A172 (cell line): ENCODE results near the gene SLIT3. TPM values are rescaled to one million over a fixed set of nuclear protein-coding genes. Genes with fewer than 3 reads are reported as not detected.

ENCODE experiments used
- DNase-seq: peaks from one replicate; pipeline ENCODE4 v3.0.0-alpha.2; 2015; ENCODE audit warnings: low spot score
- total RNA-seq: library from RNA; depleted of rRNA; stranded (reverse); fragments of >200 nt; shearing (Covaris generic); gene quantifications from 2 replicates; pipeline ENCODE4 v1.2.3, GENCODE V29; 2014

Gene SLIT3
- total RNA-seq, 1 experiment from 2014 or later, result 0.12 TPM

DNA sequence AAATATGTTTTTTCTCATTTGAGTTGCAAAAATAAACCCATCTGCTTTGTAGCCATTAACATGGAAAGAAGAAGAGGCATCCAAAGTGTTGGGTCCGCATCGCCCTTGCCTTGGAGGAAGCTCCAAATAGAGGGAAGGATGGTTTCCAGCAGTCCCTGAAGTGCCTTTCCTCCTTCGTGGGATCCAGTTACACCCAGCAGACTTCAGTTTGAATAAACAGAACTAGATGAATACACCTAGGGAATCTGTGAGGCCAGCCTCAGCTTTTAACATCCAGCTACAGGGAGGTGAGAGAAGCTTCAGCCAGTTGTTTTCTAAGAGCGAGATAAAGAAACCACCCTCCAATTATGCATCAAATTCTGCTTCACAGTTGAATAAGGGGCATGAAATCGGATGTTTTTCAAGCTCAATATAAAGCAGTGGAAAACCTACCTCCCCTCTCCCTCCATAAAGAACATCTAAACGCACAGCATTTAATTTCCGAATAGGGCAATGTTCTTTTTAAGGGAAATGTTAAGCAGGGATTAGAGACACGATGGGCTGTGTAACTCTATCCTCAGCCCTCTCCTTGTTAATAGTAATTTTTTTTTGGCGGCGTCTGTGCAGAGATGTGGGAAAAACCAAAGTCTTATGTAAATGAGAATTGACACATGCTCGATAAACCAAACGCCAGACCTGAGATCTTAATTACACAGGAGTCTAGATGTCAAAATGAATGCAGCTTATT, 264.7 kb downstream of the SLIT3 start:
- DNase-seq, result no peak

DNA sequence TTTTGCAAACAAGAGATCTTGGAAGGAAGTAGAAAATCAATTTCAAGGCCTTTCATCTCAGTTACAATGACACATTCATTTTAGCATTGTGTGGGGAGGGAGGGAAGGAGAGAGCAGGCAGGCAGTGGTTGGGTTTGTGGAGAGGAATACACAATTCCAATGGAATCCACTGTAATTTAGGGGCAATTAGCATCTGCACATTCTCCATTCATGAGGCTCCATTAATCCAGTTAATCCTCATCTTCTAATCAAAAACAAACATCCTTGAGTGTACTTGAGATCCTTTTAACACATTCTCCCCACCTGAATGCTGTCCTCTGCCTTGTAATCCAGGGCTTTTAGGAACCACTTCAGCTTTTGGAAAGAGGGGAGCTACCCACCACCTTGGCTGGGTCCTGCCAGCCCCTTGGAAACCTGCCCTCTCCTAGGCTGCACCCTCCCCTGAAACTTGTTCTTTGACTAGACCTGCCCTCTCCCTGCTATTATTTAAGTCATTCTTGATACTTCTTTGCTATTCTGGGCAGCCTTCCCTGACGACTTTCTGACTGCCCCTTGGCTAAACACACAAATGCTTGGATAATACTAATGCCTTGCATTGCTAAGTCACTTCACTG, 271.2 kb downstream of the SLIT3 start:
- DNase-seq, result no peak

DNA sequence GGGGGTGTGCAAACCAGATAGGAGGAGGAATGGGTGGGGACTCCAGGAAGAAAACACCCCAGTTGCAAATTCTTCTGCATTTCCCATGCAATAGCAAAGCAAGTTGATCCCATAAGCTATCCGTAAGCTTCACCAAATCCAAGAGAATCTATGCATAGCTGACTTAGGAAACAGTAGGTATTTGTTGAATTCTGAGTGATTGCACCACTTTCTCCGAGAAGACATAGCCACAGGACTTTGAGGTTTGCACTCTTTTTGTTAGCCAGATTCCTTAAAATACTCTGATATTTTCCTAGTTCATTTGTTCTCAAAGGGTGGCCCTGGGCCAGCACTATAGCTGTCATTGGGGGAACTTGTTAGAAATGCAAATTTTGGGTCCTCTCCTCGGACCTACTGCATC, 271.9 kb downstream of the SLIT3 start:
- no peak for DNase-seq

DNA sequence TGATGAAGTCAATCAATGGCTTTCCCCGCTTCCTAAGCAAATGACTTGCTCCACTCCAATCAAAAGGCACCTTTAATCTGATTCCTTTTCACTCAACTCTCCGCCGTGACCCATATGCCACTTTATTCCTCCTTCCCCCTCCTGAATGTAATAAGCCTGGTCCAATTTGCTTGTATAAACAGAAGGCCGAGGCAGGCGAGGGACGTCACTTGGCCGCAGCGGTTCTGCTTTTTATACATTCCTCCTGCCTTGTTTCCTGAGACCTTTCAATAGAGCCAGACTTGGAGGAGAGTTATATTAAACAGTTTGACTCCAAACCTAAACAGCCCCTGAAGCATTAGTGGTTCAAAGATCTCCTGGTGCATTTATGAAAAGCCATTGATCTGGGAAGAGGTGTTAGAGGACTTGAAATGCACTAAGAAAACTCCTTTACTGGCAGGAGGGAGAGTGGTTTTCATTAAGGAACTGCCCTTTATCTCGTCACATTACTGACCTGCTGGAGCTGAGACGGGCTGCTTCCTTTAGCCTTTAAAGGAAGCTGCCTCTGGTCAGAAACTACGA, 273.4 kb downstream of the SLIT3 start:
- no peak for DNase-seq

DNA sequence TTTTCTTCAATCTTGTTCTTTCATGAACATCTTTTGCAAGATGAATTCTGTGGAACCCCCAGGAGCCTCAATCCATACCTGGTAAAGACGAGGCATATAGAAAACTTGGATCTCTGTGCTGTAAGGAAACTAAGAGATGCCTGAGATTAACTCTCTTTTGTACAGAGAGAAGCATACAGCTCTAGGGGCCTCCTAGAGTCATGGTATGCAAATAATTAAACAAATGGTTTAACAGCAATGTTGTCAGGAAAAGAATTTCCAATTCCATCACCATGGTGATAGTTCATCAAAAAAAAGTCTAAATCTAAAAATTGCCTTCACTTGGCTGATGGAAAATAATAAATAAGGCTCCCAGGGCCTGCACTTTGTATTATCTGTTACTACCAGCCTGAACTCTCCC, 275.4 kb downstream of the SLIT3 start:
- no peak for DNase-seq

DNA sequence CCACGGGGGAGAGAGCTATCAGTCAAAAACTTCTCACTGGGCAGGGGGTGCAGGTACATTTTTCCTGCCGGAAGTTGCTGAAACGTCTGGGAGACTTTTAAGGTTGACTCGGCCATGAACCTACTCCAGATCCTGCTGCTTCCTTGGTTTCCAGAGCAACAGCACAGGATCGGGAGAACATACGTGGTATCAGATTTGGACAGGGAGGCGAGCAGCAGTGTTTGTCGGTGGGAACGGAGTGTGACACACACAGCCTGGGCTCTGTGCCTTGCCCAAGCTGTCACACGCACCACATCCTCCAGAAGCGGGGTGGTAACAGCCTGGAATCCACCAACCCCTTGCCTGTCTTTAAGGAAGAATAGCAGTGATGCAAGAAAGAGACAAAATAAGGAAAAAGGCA, 276.5 kb downstream of the SLIT3 start:
- DNase-seq, result no peak

DNA sequence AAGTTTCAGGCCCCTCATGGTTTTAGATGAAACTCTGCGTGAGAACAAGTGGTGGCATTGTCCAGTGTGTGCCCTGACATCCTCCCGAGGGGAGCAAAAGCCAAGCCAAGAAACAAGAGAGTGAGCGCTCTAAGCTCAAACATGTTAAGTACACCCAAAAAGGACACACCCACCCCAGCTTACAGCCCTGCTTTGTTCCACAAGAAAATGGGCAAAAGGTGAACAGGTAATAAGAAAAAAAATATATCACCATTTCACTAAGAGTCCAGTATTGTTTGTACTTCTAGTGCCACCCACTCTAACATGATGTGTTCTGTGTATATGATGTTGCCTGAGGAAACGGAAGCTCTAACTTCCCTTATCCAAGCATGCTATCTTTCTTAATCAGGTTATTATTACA, 278.2 kb downstream of the SLIT3 start:
- no peak for DNase-seq

DNA sequence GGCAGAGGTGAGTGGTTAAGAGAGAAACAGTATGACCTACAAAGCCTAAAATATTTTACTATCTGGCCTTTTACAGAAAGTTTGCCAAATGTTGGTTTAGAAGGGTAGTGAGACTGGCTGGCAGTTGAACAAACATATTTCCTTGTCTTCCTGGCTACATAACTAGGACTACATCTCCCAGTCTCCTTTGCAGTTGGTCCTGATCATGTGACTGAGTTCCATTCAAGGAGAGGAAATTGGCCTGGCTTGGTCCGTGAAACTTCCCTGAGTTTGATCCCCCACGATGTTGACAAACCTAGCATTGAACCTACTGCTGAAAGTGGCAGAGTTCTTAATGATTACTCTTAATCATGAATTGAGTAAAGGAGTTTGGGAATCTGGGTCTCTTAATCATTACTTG, 280.8 kb downstream of the SLIT3 start:
- DNase-seq, result no peak

DNA sequence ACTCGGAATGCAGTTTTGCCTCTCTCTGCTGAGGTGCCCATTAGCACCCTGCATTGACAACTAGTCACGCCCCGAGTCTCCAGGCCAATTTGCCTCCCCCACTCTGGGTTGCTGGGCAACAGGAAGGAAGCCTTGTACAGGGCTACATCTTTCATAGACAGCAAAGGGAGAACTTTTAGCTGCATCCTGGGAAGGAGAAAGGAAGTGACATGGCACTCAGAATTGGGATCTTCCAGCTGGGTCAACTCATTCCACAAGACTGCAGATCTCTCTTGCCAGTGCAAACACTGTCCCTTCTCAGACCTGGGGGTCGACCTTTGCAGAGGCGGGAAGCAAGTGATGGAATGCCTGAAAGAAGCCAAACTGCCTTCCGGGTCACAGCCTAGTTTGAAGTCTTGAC, 282.0 kb downstream of the SLIT3 start:
- DNase-seq, result no peak

DNA sequence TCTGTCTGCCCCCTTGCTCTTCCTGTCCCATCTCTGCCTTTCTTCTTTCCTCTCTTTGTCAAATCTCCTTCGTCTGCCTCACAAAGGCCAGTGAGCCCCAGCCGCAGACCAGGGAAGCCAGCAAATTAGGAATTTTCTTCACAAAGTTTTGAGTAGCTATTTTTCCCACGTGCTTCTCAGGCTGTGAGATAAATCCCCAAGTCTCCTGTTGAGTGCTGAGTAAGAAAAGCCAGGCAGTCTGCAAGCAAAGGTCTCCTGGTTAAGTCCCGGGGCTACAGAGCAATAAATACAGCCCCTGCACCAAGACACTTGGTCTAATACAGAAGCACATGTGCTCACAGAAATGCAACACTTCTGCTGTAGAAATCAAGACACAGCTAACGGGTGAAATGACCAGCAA, 284.9 kb downstream of the SLIT3 start:
- DNase-seq, result no peak

DNA sequence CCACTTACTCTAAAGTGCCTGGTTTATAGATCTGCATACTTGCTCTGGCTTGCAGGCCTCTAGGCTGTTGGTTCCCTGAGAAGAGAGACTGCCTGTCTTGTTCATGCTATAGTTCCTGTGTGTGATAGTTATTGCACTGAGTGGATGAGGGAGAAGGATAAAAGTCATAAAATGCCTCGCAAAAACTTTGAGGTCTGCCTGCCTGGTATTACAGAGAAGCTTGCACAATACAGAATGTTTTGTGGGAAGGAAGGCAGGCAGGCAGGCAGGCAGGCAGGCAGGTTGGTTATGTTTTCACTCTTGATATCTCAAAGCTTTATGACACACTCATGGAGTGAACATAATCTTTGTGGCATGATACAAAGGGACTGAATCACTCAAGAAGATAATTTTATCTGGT, 287.1 kb downstream of the SLIT3 start:
- no peak for DNase-seq

DNA sequence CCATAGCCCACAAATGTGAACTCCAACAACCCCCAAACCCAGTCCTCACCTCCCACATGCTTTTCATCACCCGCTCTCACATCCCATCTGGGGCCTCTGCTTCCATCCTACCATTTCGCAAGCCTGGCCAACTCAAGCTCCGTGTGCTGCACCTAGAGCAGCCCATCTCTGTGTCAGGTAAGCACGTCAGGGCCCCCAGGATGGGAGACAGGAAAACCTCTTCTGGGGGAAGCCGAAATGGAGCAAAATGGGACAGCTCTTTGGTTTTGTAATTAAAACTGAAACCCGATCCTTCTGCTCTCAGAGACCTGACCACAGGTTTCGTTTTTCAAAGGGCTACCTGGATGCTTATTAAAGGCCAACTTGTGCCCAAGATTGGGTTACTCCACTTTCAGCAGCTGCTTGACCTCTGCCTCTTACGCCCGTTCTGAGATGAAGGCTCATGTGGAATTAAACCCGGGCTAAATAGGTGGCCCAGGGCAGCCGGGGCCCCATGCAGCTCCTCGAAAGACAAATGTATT, 287.7 kb downstream of the SLIT3 start:
- DNase-seq, result no peak

DNA sequence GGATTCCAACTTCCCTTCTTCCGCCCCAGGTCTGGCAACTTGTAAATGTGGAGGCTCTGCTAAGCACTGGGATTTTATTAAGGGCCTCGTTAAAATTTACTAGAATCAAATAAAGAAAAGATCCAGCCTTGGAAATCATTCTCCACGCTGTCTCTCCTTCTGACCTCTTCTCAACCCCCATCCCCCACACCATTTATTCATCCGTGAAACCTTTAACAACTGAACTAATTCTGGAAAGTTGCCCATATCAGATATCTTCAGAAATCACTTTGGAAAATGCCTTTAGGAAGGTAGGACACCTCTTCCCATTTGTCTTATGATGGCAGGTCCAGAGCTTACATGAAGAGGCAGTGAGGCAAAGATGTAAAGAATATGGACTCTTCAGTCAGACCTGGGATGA, 288.5 kb downstream of the SLIT3 start:
- DNase-seq, result no peak

DNA sequence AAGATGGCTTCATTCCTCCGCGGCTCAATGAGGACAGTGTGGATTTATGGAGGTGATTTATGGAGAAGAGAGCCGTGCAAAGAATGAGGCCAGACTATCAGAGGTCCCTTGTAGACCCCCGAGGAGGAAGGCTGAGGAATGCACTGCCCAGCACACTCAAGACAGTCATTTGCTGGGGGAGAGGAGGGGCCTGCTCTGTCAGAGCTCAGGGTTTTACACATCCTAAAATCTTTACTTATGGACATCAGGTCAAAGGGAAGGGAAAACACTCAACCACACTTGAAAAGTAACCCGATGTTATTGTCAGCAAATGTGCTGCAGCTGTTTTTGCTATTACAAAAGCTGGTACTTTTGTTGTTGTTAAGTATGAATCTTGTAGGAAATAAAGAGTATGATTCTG, 289.5 kb downstream of the SLIT3 start:
- no peak for DNase-seq

DNA sequence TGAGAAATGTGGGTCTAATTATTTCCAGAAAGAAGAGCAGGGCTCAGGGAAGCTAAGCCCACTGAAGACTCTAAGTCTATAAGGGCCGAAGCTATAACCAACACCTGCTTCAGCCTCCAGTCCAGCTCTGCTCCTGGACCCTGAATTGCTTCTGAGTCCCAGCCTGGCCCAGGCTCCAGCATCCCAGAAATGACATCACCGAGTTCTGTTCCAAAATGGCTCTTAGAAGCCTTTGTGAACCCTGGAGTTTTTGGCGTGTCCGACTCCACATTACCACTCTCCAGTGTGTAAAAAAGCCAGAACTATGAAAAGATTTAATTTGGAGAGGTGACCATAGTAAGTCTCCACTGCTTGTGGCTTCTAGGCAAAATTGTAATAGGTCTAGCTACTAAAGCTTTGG, 289.9 kb downstream of the SLIT3 start:
- DNase-seq, result no peak

DNA sequence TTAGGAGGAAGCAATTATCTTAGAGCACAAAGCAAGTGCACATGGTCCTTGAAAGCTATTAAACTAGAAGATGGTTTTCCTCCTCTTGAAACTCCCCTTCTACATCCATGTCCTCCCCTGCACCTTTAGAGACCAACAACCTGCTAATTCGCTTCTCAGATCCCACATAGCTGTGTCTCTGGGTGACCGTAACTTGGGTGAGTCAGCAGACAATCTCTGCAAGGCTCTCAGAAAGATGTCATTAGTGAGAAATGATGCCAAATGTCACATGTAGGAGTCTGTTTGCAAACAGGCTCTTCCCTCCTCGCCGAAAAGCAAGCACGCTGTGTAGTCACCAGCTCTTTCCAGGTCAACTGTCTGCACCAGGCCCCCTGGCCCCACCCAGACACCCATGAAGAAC, 291.8 kb downstream of the SLIT3 start:
- peak; percentile 51 for DNase-seq

DNA sequence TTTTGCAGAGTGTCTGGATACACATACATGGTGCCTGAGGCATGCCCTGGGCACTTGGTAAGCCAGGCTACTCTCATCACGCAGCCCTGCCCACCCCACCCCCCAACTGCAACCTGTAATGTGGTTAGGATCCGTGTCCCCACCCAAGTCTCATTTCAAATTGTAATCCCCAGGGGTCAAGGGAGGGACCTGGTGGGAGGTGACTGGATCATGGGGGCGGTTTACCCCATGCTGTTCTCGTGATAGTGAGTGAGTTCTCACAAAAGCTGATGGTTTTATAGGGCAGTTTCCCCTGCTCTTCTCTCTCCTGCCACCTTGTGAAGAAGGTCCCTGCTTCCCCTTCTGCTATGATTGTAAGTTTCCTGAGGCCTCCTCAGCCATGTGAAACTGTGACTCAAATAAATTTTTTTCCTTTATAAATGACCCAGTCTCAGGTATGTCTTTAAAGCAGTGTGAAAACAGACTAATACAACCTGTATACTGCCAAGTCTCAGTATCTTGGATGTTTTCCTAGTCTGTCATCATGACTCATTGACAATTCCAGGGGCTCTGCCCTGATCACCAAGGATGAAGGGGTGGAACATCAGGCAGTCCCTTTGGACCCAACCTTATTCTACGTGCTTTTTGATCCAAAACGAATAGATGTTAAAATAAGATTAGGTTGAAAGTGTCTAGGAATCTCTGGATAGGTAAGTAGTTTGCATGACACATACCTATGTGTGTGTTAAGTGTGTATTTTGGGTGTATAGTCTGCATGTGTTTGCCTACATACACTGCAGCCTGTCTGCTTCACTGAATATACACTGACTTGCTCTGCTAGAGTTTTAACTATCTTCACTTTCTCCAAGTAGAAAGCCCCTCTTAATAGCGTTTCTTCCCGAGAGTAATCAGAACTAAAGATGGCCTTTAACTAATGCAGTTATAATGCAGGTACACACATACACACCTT, 293.8 kb downstream of the SLIT3 start:
- peak; percentile 69 for DNase-seq

DNA sequence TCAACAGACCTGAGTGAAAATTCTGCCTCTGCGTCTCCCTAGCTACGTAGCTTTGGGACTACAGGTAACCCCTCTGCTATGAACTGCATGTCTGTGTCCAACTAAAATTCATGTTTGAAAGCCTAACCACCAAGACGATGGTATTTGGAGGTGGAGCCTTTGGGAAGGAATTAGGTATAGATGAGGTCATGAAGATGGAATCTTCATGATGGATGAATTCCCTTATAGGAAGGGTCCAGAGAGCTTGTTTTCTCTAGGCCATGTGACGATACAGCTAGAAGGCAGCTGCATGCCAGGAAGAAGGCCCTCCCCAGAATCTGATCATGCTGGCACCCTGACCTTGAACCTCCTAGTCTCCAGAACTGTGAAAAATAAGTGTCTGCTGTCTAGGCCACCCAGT, 296.4 kb downstream of the SLIT3 start:
- DNase-seq, result no peak

DNA sequence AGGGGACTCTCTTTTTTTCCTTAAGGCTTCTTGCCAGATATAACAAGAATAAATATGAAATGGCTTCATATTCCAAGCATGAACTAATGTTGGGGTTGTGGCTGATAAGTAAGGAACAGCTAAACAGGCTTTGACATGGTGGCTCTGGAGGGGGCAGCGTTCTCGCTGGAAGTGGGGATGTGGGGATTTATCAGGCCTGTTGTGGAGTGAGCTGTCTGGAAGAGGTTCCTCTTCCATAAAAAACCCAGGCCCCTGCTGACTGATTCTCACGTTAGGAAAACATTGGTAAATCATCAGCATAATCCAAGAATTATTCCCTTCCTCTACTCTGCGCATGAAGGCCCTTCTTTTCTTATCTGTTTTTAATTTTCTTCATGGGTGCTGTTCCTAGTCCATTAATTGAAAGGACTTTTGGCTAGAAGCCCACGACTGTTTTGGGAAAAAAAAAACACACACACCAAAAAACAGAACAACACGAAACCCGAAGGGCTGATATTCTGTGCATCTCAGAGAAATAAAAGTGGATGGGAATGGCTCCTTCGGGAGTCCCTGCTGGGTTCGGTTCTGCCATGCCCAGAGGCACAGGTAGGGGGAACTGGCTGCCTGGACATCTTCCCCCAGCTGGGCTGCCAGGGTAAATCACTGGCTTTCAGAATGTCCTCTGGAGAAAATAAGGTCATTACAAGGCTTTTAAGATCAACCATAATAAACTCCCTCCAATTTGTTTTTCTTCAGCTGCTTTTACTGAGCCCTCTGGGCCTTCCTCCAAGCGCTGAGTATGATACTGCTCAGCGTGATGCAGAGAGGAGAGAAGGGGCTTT, 297.0 kb downstream of the SLIT3 start:
- DNase-seq, result no peak

DNA sequence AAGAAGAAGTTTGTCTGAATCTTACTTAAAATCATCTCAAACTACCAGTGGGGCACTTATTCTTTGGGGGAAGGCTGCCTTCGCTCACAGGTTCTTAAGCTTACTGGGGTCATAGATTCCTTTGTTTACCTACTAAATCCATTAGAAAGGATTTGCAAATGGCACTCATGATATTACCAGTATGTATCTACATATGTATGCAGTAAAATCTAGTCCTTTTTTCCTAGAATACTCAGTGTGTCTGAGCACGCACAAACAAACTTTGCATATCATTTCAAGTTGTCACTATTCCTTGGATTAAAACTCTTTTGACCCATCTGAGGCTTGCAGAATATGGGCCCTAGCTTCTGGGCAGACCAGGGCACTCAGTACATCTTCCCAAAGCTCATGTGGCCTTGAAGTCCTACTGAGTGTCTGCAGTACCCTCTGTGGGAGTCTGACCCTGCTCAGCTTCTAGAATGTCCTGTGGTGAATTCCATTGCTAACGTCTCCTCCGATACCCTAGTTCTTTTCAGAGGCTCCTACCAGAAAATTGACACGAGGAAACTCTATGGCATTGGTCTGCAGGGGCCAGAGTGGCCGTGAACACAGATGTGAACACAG, 297.9 kb downstream of the SLIT3 start:
- no peak for DNase-seq

DNA sequence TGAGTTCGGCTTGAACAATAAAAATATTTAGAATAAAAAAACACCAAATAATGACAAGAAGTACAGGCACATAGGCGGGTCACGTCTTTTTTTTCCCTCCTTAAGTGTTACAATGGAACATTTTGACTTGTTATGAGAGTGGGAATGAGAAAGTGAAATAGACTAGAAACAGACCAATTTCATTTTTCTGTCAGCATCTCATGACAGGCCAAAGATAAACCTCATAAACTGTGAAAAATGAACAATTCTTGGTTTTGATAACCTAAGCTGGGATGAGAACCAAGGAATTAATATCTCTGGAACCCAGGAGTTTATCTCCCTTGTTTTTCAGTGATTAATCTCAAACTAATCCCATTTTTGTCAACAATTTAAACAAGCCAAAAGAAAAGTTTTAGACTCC, 299.5 kb downstream of the SLIT3 start:
- no peak for DNase-seq
